Trophoblast cell (in vitro differentiated cells and primary cell): ENCODE results near the gene LCN12.
A peak's percentile ranks its signal among the peaks of the same experiment; 100 is the strongest.

Experiments used
- DNase-seq, 2 donors: peaks; one replicate each; pipeline ENCODE4 v3.0.0-alpha.2; 2016
- H2AFZ ChIP-seq: 2 replicates; pipeline ENCODE4 v1.6.1; 2013; ENCODE audit warnings: low read length, moderate library complexity, mild to moderate bottlenecking; ENCODE audit not compliant: insufficient read depth, poor library complexity
- H2AK5ac ChIP-seq: 2 replicates; pipeline ENCODE4 v1.6.1; 2013; ENCODE audit warnings: mild to moderate bottlenecking, low read length
- H2BK120ac ChIP-seq: 2 replicates; pipeline ENCODE4 v1.6.1; 2013; ENCODE audit warnings: low read length, mild to moderate bottlenecking, moderate library complexity; ENCODE audit not compliant: insufficient read depth, poor library complexity
- H2BK12ac ChIP-seq: 2 replicates; pipeline ENCODE4 v1.6.1; 2013; ENCODE audit warnings: mild to moderate bottlenecking, low read length, moderate library complexity
- H2BK5ac ChIP-seq: 2 replicates; pipeline ENCODE4 v1.6.1; 2013; ENCODE audit warnings: low read length, low read depth, moderate library complexity, mild to moderate bottlenecking; ENCODE audit not compliant: poor library complexity
- H3K14ac ChIP-seq: 2 replicates; pipeline ENCODE4 v1.6.1; 2013; ENCODE audit warnings: mild to moderate bottlenecking, low read length
- H3K18ac ChIP-seq: 2 replicates; pipeline ENCODE4 v1.6.1; 2013; ENCODE audit warnings: mild to moderate bottlenecking, low read length
- H3K23ac ChIP-seq: 2 replicates; pipeline ENCODE4 v1.6.1; 2013; ENCODE audit warnings: low read length
- H3K27ac ChIP-seq: 2 replicates; pipeline ENCODE4 v1.5.1; 2013; ENCODE audit warnings: low read depth, mild to moderate bottlenecking, inconsistent platforms, low read length, moderate library complexity
- H3K27me3 ChIP-seq: 2 replicates; pipeline ENCODE4 v1.6.1; 2013; ENCODE audit warnings: inconsistent platforms, mild to moderate bottlenecking, low read length, moderate library complexity; ENCODE audit not compliant: insufficient read depth
- H3K36me3 ChIP-seq, 2 experiments: 1 replicate in 1 of 2; 2 replicates in 1 of 2; pipeline ENCODE4 v1.6.1; 2013; ENCODE audit warnings: low read length in 2 of 2, mild to moderate bottlenecking in 2 of 2, moderate library complexity in 1 of 2; ENCODE audit not compliant: insufficient read depth in 2 of 2, control insufficient read depth in 1 of 2
- H3K4ac ChIP-seq: 2 replicates; pipeline ENCODE4 v1.6.1; 2013; ENCODE audit warnings: low read depth, mild to moderate bottlenecking, low read length, moderate library complexity
- H3K4me1 ChIP-seq, 2 experiments: 1 replicate in 1 of 2; 2 replicates in 1 of 2; pipeline ENCODE4 v1.6.1; 2013; ENCODE audit warnings: low read length in 2 of 2, mild to moderate bottlenecking in 2 of 2, moderate library complexity in 1 of 2; ENCODE audit not compliant: insufficient read depth in 2 of 2, control insufficient read depth in 1 of 2
- H3K4me2 ChIP-seq: 2 replicates; pipeline ENCODE4 v1.6.1; 2013; ENCODE audit warnings: inconsistent platforms, mild to moderate bottlenecking, low read length, moderate library complexity
- H3K4me3 ChIP-seq: 2 replicates; pipeline ENCODE4 v1.5.1; 2013; ENCODE audit warnings: mild to moderate bottlenecking, low read depth, low read length, inconsistent platforms
- H3K79me1 ChIP-seq: one replicate; pipeline ENCODE4 v1.6.1; 2013; ENCODE audit warnings: low read length
- H3K79me2 ChIP-seq: 2 replicates; pipeline ENCODE4 v1.6.1; 2013; ENCODE audit warnings: low read length, mild to moderate bottlenecking; ENCODE audit not compliant: control insufficient read depth, insufficient read depth, poor library complexity
- H3K9ac ChIP-seq: 2 replicates; pipeline ENCODE4 v1.6.1; 2013; ENCODE audit warnings: mild to moderate bottlenecking, low read length
- H3K9me3 ChIP-seq: 2 replicates; pipeline ENCODE4 v1.6.1; 2013; ENCODE audit warnings: low read depth, mild to moderate bottlenecking, control low read depth, inconsistent platforms, low read length; ENCODE audit not compliant: insufficient read depth
- H4K12ac ChIP-seq: 2 replicates; pipeline ENCODE4 v1.6.1; 2013; ENCODE audit warnings: low read depth, mild to moderate bottlenecking, low read length, moderate library complexity
- H4K8ac ChIP-seq: 2 replicates; pipeline ENCODE4 v1.6.1; 2013; ENCODE audit warnings: low read depth, mild to moderate bottlenecking, low read length, moderate library complexity
- H4K91ac ChIP-seq: one replicate; pipeline ENCODE4 v1.6.1; 2013; ENCODE audit warnings: low read depth, mild to moderate bottlenecking, low read length, moderate library complexity
- WGBS: extraction: QIAGEN DNeasy Blood & Tissue Kit; methylation state at CpG from one replicate; pipeline ENCODE4 v1.1.7; 2013; ENCODE audit warnings: missing lambda C conversion rate; ENCODE audit not compliant: insufficient read length, insufficient coverage; ENCODE audit errors: extremely low coverage; 5-methylcytosine and 5-hydroxymethylcytosine counted together

Gene LCN12

GRCh38 chr9:136916330-136917184 is 35.5 kb upstream of the LCN12 start:
- Histone ChIP-seq H3K14ac (no peak overlapping the region), H2BK5ac (no peak overlapping the region), H2BK120ac (no peak overlapping the region), H3K79me2 (no peaks in the 10 kb centered on the region), H3K27ac (no peak overlapping the region), H3K18ac (no peak overlapping the region), H3K36me3 (peaks cover 60 to 63% of the 10 kb centered on the region in 2 experiments), H3K27me3 (no peaks in the 10 kb centered on the region), H4K91ac (no peak overlapping the region), H3K79me1 (no peaks in the 10 kb centered on the region), H3K4ac (no peak overlapping the region), H2AK5ac (no peak overlapping the region), H2AFZ (no peak overlapping the region), H3K4me3 (peak overlapping the region; percentile 39), H2BK12ac (no peak overlapping the region), H3K4me2 (no peak overlapping the region), H3K9ac (no peak overlapping the region), H3K9me3 (peaks cover 2% of the 10 kb centered on the region), H4K8ac (no peak overlapping the region), H3K23ac (no peak overlapping the region), H4K12ac (no peak overlapping the region), H3K4me1 (no peaks in the 10 kb centered on the region)
- no CpG with 5 or more reads among the region's 32 CpGs for WGBS
- no peak for DNase-seq

GRCh38 chr9:136917902-136918301 is 34.2 kb upstream of the LCN12 start:
- DNase-seq, result no peak
- Histone ChIP-seq H3K79me1 (no peaks in the 10 kb centered on the region), H3K4ac (no peak overlapping the region), H3K27me3 (no peaks in the 10 kb centered on the region), H2AK5ac (no peak overlapping the region), H3K23ac (no peak overlapping the region), H2BK12ac (no peak overlapping the region), H4K12ac (no peak overlapping the region), H3K4me3 (no peak overlapping the region), H3K9me3 (peaks cover 4% of the 10 kb centered on the region), H4K91ac (no peak overlapping the region), H3K4me2 (no peak overlapping the region), H3K14ac (no peak overlapping the region), H2AFZ (no peak overlapping the region), H3K9ac (no peak overlapping the region), H3K18ac (no peak overlapping the region), H3K36me3 (peaks cover 60 to 73% of the 10 kb centered on the region in 2 experiments), H4K8ac (no peak overlapping the region), H3K79me2 (no peaks in the 10 kb centered on the region), H3K4me1 (no peaks in the 10 kb centered on the region), H2BK120ac (no peak overlapping the region), H2BK5ac (no peak overlapping the region), H3K27ac (no peak overlapping the region)
- no CpG with 5 or more reads among the region's 11 CpGs for WGBS

- H4K12ac ChIP-seq, result no peak overlapping the region
- H3K9ac ChIP-seq, result no peak overlapping the region
- no peak overlapping the region for H3K18ac ChIP-seq
- no peaks in the 10 kb centered on the region for H3K79me2 ChIP-seq
- H2BK5ac ChIP-seq, result no peak overlapping the region
- peaks cover 4% of the 10 kb centered on the region for H3K9me3 ChIP-seq
- no peak for DNase-seq
- H3K4ac ChIP-seq, result no peak overlapping the region
- no peak overlapping the region for H4K8ac ChIP-seq
- H2AFZ ChIP-seq, result no peak overlapping the region
- H2BK120ac ChIP-seq, result no peak overlapping the region
- H3K27ac ChIP-seq, result no peak overlapping the region
- no peaks in the 10 kb centered on the region for H3K27me3 ChIP-seq
- H2AK5ac ChIP-seq, result no peak overlapping the region
- H4K91ac ChIP-seq, result no peak overlapping the region
- no peak overlapping the region for H3K4me2 ChIP-seq
- no peaks in the 10 kb centered on the region for H3K79me1 ChIP-seq
- H2BK12ac ChIP-seq, result no peak overlapping the region
- WGBS, result no CpG with 5 or more reads among the region's 15 CpGs
- H3K14ac ChIP-seq, result no peak overlapping the region
- no peak overlapping the region for H3K23ac ChIP-seq
- H3K36me3 ChIP-seq, result peaks cover 62 to 71% of the 10 kb centered on the region in 2 experiments
- no peak overlapping the region for H3K4me3 ChIP-seq
- H3K4me1 ChIP-seq, result peaks cover 0 to 1% of the 10 kb centered on the region in 2 experiments
Observed at GRCh38 chr9:136920069-136920468, 32.0 kb upstream of the LCN12 start.

GRCh38 chr9:136920734-136921231 is 31.3 kb upstream of the LCN12 start:
- no peak overlapping the region for H2BK12ac ChIP-seq
- H3K79me2 ChIP-seq, result no peaks in the 10 kb centered on the region
- H2BK5ac ChIP-seq, result no peak overlapping the region
- H3K36me3 ChIP-seq, result peaks cover 60 to 71% of the 10 kb centered on the region in 2 experiments
- no peak overlapping the region for H2AFZ ChIP-seq
- no peak overlapping the region for H3K4me3 ChIP-seq
- no peak overlapping the region for H4K91ac ChIP-seq
- H3K23ac ChIP-seq, result no peak overlapping the region
- H2BK120ac ChIP-seq, result no peak overlapping the region
- H3K14ac ChIP-seq, result no peak overlapping the region
- no peak for DNase-seq
- peaks cover 4 to 7% of the 10 kb centered on the region in 2 experiments for H3K4me1 ChIP-seq
- H3K4me2 ChIP-seq, result no peak overlapping the region
- H3K79me1 ChIP-seq, result peaks cover 1% of the 10 kb centered on the region
- no peak overlapping the region for H3K18ac ChIP-seq
- no CpG with 5 or more reads among the region's 14 CpGs for WGBS
- H3K9me3 ChIP-seq, result peaks cover 4% of the 10 kb centered on the region
- H3K9ac ChIP-seq, result no peak overlapping the region
- no peak overlapping the region for H4K12ac ChIP-seq
- no peak overlapping the region for H3K27ac ChIP-seq
- H2AK5ac ChIP-seq, result no peak overlapping the region
- H3K4ac ChIP-seq, result no peak overlapping the region
- no peaks in the 10 kb centered on the region for H3K27me3 ChIP-seq
- H4K8ac ChIP-seq, result no peak overlapping the region
